ENCODE results near the gene AGTPBP1. TPM values are rescaled to one million over a fixed set of nuclear protein-coding genes. Genes with fewer than 3 reads are reported as not detected.

Gene AGTPBP1
- total and polyA plus RNA-seq, 4 donors: 49.4 to 148 (median 61.6) TPM

DNA sequence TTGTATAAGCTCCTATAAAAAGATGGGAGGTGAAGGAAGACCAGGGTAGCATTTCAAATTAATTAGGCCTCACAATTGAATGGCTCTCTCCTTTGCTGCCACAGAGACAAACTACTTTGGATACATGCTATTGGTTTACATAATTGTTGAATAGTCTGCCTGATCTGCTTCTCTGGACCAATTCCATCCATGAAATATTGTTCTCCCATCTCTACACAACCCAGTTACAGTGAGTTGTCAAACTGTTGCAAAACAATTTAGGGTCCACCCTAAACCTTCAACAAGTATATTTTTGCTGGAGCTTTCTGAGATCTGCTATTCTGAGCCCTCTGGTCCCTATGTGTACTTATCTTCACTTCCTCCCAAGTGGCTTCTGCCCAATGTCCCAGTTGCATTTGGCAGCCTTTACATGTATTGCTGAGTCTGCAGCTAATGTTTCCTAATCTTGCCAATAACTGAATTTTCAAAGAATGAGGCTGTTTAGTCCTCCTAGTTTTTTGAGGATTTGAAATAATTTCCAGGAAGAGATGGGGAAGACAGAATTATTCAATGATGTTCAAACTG lies 38.9 kb downstream of the AGTPBP1 start:
- Histone ChIP-seq H3K27ac (ENCODE audit: low read depth, low read length) (no peak overlapping the region), H3K4me1 (ENCODE audit: control insufficient read depth, insufficient read depth, low read length) (no peaks in the 10 kb centered on the region), H3K4me3 (ENCODE audit: low read depth, low read length) (no peak overlapping the region), H3K9me3 (ENCODE audit: control insufficient read depth, insufficient read depth, low read length) (no peaks in the 10 kb centered on the region), H3K36me3 (ENCODE audit: control insufficient read depth, insufficient read depth, low read length) (no peaks in the 10 kb centered on the region), H3K27me3 (ENCODE audit: control insufficient read depth, insufficient read depth, low read length) (no peaks in the 10 kb centered on the region)
- DNase-seq (ENCODE audit: low read depth in 4 of 6, low spot score in 6 of 6): peak in 1 of 6 donors; percentile 36

DNA sequence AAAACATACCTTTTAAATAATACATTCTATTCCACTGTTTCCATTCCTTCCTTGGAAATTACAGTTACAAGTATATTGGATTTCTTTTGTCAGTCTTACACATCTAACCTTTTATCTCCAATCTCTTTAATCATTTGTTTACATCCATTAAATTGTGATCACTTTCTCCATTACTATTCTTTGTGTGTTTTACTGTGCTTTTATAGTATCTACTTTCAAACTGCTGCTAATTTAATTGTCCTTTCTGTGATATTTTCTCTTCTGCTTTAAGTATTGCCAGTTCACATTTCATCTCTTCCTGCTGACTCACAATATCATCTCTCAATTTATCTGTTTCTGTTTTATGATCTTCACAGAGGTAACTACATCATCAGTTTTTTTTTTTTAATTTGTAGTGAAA lies 39.6 kb downstream of the AGTPBP1 start:
- no peaks in the 10 kb centered on the region for H3K4me1 ChIP-seq (ENCODE audit: control insufficient read depth, insufficient read depth, low read length)
- no peak overlapping the region for H3K4me3 ChIP-seq (ENCODE audit: low read depth, low read length)
- H3K27ac ChIP-seq (ENCODE audit: low read depth, low read length): no peak overlapping the region
- no peaks in the 10 kb centered on the region for H3K36me3 ChIP-seq (ENCODE audit: control insufficient read depth, insufficient read depth, low read length)
- H3K9me3 ChIP-seq (ENCODE audit: control insufficient read depth, insufficient read depth, low read length): no peaks in the 10 kb centered on the region
- no peaks in the 10 kb centered on the region for H3K27me3 ChIP-seq (ENCODE audit: control insufficient read depth, insufficient read depth, low read length)
- DNase-seq (ENCODE audit: low read depth in 4 of 6, low spot score in 6 of 6): no peak

DNA sequence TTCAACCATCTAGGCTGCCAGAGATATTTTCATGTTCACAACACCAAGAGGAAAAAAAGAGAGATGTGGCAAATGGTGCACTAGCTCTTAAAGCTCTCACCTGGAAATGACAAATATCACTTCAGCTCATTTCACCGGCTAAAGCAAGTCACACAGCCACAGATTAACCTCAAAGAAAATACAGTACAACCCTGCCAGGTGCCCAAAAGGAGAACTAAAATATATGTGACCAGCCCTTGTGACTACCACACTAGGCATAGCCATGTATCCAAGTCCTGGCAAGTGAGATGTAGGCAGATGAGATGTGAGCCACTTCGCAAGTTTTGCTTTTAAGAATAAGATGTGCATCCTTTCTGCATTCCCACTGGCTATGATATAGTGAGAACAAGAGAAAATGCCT lies 41.4 kb downstream of the AGTPBP1 start:
- H3K4me3 ChIP-seq (ENCODE audit: low read depth, low read length): no peak overlapping the region
- no peak overlapping the region for H3K27ac ChIP-seq (ENCODE audit: low read depth, low read length)
- WGBS (ENCODE audit: insufficient coverage): no CpG with 5 or more reads among the region's 2 CpGs
- no peak for DNase-seq (ENCODE audit: low read depth in 4 of 6, low spot score in 6 of 6)
- H3K27me3 ChIP-seq (ENCODE audit: control insufficient read depth, insufficient read depth, low read length): no peaks in the 10 kb centered on the region
- H3K9me3 ChIP-seq (ENCODE audit: control insufficient read depth, insufficient read depth, low read length): no peaks in the 10 kb centered on the region
- no peaks in the 10 kb centered on the region for H3K4me1 ChIP-seq (ENCODE audit: control insufficient read depth, insufficient read depth, low read length)
- H3K36me3 ChIP-seq (ENCODE audit: control insufficient read depth, insufficient read depth, low read length): no peaks in the 10 kb centered on the region

DNA sequence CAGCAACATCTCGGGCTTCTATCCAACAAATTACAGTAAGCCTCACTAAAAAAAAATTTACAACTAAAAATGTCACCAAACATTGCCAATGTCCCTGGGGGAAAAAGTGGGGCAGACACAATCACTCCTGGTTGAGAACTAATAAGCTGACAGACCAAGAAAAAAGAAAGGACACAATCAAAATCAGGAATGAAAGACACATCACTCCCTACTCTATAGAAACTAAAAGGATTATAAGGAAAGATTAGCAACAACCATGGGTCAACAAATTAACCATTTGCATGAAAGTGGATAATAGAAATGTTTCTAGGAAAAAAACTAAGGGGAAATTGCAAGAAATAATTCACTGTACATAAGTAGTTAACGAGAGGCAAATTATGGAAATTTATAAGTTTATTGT lies 53.4 kb downstream of the AGTPBP1 start:
- Histone ChIP-seq H3K4me3 (ENCODE audit: low read depth, low read length) (no peak overlapping the region), H3K4me1 (ENCODE audit: control insufficient read depth, insufficient read depth, low read length) (no peaks in the 10 kb centered on the region), H3K27me3 (ENCODE audit: control insufficient read depth, insufficient read depth, low read length) (no peaks in the 10 kb centered on the region), H3K27ac (ENCODE audit: low read depth, low read length) (no peak overlapping the region), H3K9me3 (ENCODE audit: control insufficient read depth, insufficient read depth, low read length) (no peaks in the 10 kb centered on the region), H3K36me3 (ENCODE audit: control insufficient read depth, insufficient read depth, low read length) (no peaks in the 10 kb centered on the region)
- no peak for DNase-seq (ENCODE audit: low read depth in 4 of 6, low spot score in 6 of 6)
- no CpG with 5 or more reads among the region's 2 CpGs for WGBS (ENCODE audit: insufficient coverage)

DNA sequence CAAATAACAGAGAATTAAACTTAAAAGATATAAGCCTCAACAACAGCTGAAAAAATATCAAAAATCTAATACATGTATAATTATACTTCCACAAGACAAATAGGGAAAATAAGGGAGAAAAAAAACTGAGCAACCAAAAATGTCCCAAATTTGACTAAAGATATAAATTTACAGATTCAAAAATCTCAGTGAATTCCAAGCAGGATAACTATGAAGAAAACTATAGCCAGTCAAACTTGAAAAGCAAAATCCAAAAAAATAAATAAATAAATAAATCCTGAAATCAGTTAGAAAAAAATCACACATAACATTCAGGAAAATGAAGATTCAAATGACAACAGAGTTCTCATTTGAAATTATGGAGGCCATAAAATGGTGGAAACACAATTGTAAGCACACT lies 56.7 kb downstream of the AGTPBP1 start:
- Histone ChIP-seq H3K27me3 (ENCODE audit: control insufficient read depth, insufficient read depth, low read length) (no peaks in the 10 kb centered on the region), H3K36me3 (ENCODE audit: control insufficient read depth, insufficient read depth, low read length) (no peaks in the 10 kb centered on the region), H3K27ac (ENCODE audit: low read depth, low read length) (no peak overlapping the region), H3K4me1 (ENCODE audit: control insufficient read depth, insufficient read depth, low read length) (no peaks in the 10 kb centered on the region), H3K9me3 (ENCODE audit: control insufficient read depth, insufficient read depth, low read length) (no peaks in the 10 kb centered on the region), H3K4me3 (ENCODE audit: low read depth, low read length) (no peak overlapping the region)
- no peak for DNase-seq (ENCODE audit: low read depth in 4 of 6, low spot score in 6 of 6)

DNA sequence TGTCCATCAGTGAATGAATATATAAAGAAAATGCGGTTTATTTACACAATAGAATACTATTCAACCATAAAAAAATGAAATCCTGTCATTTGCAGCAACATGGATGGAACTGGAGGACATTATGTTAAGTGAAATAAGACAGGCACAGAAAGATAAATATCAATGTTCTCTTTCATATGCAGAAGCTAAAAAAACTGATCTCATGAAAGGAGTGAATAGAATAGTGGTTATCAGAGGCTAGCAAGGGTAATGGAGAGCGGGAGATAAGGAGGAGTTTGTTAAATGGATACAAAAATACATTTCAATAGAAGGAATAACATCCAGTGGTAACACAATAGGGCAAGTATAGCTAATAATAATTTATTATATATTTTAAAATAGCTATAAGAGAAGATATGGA lies 65.0 kb downstream of the AGTPBP1 start:
- Histone ChIP-seq H3K4me1 (ENCODE audit: control insufficient read depth, insufficient read depth, low read length) (no peaks in the 10 kb centered on the region), H3K27me3 (ENCODE audit: control insufficient read depth, insufficient read depth, low read length) (no peaks in the 10 kb centered on the region), H3K4me3 (ENCODE audit: low read depth, low read length) (no peak overlapping the region), H3K27ac (ENCODE audit: low read depth, low read length) (no peak overlapping the region), H3K9me3 (ENCODE audit: control insufficient read depth, insufficient read depth, low read length) (no peaks in the 10 kb centered on the region), H3K36me3 (ENCODE audit: control insufficient read depth, insufficient read depth, low read length) (peaks cover 4% of the 10 kb centered on the region)
- no peak for DNase-seq (ENCODE audit: low read depth in 4 of 6, low spot score in 6 of 6)
- no CpG with 5 or more reads among the region's 2 CpGs for WGBS (ENCODE audit: insufficient coverage)

DNA sequence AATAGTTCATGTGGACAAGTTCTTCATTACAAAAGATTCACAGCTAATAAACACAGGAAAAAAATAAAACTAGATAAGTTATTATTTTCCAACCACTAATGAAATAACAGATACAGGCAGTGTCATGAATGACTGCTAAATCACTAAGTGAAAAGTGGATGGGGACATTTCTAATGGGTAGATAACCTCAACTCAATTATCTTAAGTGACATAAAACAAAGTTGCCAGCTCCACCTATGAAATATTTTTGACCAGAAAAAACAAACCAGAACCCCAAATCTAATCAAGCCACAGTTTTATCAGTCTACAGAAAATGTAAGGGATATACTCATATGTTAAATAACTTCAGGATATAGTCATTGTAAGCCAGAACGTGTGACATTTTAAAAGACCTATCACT lies 74.4 kb downstream of the AGTPBP1 start:
- H3K36me3 ChIP-seq (ENCODE audit: control insufficient read depth, insufficient read depth, low read length): no peaks in the 10 kb centered on the region
- no peaks in the 10 kb centered on the region for H3K27me3 ChIP-seq (ENCODE audit: control insufficient read depth, insufficient read depth, low read length)
- no CpG with 5 or more reads among the region's 1 CpG for WGBS (ENCODE audit: insufficient coverage)
- no peaks in the 10 kb centered on the region for H3K9me3 ChIP-seq (ENCODE audit: control insufficient read depth, insufficient read depth, low read length)
- H3K27ac ChIP-seq (ENCODE audit: low read depth, low read length): no peak overlapping the region
- no peaks in the 10 kb centered on the region for H3K4me1 ChIP-seq (ENCODE audit: control insufficient read depth, insufficient read depth, low read length)
- no peak overlapping the region for H3K4me3 ChIP-seq (ENCODE audit: low read depth, low read length)
- DNase-seq (ENCODE audit: low read depth in 4 of 6, low spot score in 6 of 6): no peak

DNA sequence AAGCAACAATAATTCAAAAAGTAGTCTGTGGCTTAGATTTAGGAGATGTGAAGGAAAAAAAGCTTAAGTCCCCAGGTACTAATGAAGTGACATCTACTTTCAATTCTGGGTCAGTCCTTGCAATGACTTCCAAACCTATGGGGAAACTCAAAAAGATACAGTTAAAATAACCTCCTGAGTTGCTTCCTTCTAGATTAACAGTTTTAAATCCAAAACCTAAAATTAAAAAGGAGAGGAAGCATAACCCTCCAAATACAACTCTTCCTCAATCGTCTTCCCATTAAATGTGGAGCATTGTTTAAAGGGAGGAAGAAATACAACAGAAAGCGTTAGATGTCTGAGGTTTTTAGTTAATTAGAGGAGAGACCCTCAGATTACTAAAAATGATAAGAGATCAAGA lies 75.7 kb downstream of the AGTPBP1 start:
- Histone ChIP-seq H3K27me3 (ENCODE audit: control insufficient read depth, insufficient read depth, low read length) (no peaks in the 10 kb centered on the region), H3K4me1 (ENCODE audit: control insufficient read depth, insufficient read depth, low read length) (no peaks in the 10 kb centered on the region), H3K4me3 (ENCODE audit: low read depth, low read length) (no peak overlapping the region), H3K27ac (ENCODE audit: low read depth, low read length) (no peak overlapping the region), H3K9me3 (ENCODE audit: control insufficient read depth, insufficient read depth, low read length) (no peaks in the 10 kb centered on the region), H3K36me3 (ENCODE audit: control insufficient read depth, insufficient read depth, low read length) (no peaks in the 10 kb centered on the region)
- WGBS (ENCODE audit: insufficient coverage): no CpG with 5 or more reads among the region's 2 CpGs
- DNase-seq (ENCODE audit: low read depth in 4 of 6, low spot score in 6 of 6): no peak

DNA sequence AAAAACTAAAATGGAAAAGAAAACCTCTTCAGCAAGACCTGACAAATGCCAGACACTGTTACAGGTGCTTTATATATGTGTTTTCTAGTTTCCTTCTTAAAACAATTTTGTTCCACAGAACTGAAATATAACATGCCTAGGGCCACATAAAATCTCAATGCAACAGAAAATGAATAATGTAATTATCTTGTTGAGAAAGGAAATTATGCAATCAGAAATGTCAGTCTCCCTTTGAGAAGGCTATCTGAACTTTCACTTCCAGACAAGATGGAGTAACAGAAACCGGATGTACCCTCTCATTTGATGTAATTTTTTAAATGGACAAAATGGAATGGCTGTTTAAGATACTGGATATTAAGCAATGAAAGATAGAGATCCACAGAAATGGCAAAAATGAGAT lies 79.2 kb downstream of the AGTPBP1 start:
- Histone ChIP-seq H3K4me1 (ENCODE audit: control insufficient read depth, insufficient read depth, low read length) (no peaks in the 10 kb centered on the region), H3K4me3 (ENCODE audit: low read depth, low read length) (no peak overlapping the region), H3K9me3 (ENCODE audit: control insufficient read depth, insufficient read depth, low read length) (no peaks in the 10 kb centered on the region), H3K27ac (ENCODE audit: low read depth, low read length) (no peak overlapping the region), H3K36me3 (ENCODE audit: control insufficient read depth, insufficient read depth, low read length) (no peaks in the 10 kb centered on the region), H3K27me3 (ENCODE audit: control insufficient read depth, insufficient read depth, low read length) (no peaks in the 10 kb centered on the region)
- no peak for DNase-seq (ENCODE audit: low read depth in 4 of 6, low spot score in 6 of 6)
- no CpG with 5 or more reads among the region's 1 CpG for WGBS (ENCODE audit: insufficient coverage)

DNA sequence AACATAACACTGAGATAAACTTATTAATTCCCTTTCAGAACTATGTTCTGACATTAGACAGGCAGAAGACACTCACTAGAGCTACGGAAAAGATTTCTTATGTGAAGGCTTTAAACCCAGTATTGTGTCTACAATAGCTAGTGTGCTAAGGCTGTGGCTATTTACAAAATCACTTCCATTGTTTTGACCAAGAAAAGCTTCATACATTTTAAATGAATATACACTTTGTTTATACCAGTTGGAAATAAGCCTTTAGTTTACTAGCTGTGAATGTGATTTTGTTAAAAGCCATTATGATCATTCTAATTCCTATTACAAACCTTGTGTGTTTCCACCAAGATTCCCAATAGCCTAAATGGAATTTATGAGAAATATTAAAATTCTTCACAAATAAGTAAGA lies 83.0 kb downstream of the AGTPBP1 start:
- Histone ChIP-seq H3K9me3 (ENCODE audit: control insufficient read depth, insufficient read depth, low read length) (no peaks in the 10 kb centered on the region), H3K36me3 (ENCODE audit: control insufficient read depth, insufficient read depth, low read length) (no peaks in the 10 kb centered on the region), H3K4me3 (ENCODE audit: low read depth, low read length) (no peak overlapping the region), H3K27me3 (ENCODE audit: control insufficient read depth, insufficient read depth, low read length) (no peaks in the 10 kb centered on the region), H3K27ac (ENCODE audit: low read depth, low read length) (no peak overlapping the region), H3K4me1 (ENCODE audit: control insufficient read depth, insufficient read depth, low read length) (no peaks in the 10 kb centered on the region)
- WGBS (ENCODE audit: insufficient coverage): no CpG with 5 or more reads among the region's 1 CpG
- peak in 2 of 6 donors; percentile 5 for DNase-seq (ENCODE audit: low read depth in 4 of 6, low spot score in 6 of 6)

Data from spinal cord (tissue), 10 donors.